Glutamatergic neuron (in vitro differentiated cells): ENCODE data around the gene MXRA8. TPM values are rescaled to one million over a fixed set of nuclear protein-coding genes. Genes with fewer than 3 reads are reported as not detected.
"Not testable (repeated sequence)": the region's sequence is repeated elsewhere in the genome, so short reads cannot be mapped to it uniquely, and the experiment has no call there.

Experiments
- DNase-seq: peaks from one replicate; pipeline ENCODE4 v3.0.0; 2022
- H3K27ac Mint-ChIP-seq: one replicate; pipeline ENCODE4 v1.8.0; 2020; ENCODE audit warnings: mild to moderate bottlenecking, mixed read lengths, inconsistent platforms; ENCODE audit not compliant: unreplicated experiment
- H3K27me3 Mint-ChIP-seq: one replicate; pipeline ENCODE4 v1.8.0; 2020; ENCODE audit warnings: mild to moderate bottlenecking, moderate library complexity, mixed read lengths, inconsistent platforms; ENCODE audit not compliant: unreplicated experiment
- H3K36me3 Mint-ChIP-seq: one replicate; pipeline ENCODE4 v1.8.0; 2020; ENCODE audit warnings: mild to moderate bottlenecking, mixed read lengths, inconsistent platforms; ENCODE audit not compliant: unreplicated experiment
- H3K4me1 Mint-ChIP-seq: one replicate; pipeline ENCODE4 v1.8.0; 2020; ENCODE audit warnings: mild to moderate bottlenecking, low read depth, mixed read lengths, inconsistent platforms; ENCODE audit not compliant: unreplicated experiment
- H3K4me3 Mint-ChIP-seq: one replicate; pipeline ENCODE4 v1.8.0; 2020; ENCODE audit warnings: mild to moderate bottlenecking, mixed read lengths, inconsistent platforms; ENCODE audit not compliant: unreplicated experiment
- H3K9me3 Mint-ChIP-seq: one replicate; pipeline ENCODE4 v1.8.0; 2020; ENCODE audit warnings: mild to moderate bottlenecking, moderate library complexity, mixed read lengths, inconsistent platforms; ENCODE audit not compliant: unreplicated experiment
- total RNA-seq: library from RNA; stranded (reverse); fragmentation: NEBNext Ultra II Directional; extraction: Animal tissue kit (Norgen Biotek cat#: 25700); gene quantifications from one replicate; pipeline ENCODE4 v1.2.1, GENCODE V29; 2021; ENCODE audit not compliant: unreplicated experiment
- TF ChIP-seq, protein P1 (sequence below): fragments of 200-600 bp; sonication (generic); IDR thresholded peaks from one replicate; pipeline ENCODE4 v1.5.0; 2021; ENCODE audit not compliant: partially characterized antibody, unreplicated experiment

MXRA8 gene
- total RNA-seq, 1 donor from 2014 or later: 7.7 TPM

DNA sequence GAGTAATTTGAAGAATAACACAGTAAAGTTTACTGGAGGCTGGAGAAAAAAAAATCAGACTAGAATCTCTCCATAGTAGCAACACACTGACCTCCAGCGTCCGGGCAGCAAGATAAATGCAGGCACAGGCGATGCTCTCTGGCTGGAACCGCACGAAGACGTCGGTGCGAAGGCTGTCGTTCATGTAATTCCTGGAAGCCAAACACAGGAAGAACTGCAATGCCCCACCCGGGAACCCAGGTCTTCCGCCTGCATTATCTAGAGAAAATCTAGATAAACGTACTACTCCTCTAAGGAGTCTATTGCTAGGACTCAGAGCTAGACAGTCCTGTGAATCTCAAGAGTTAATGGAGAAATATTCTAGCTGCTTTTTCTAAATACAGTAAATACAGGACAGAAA, 32.3 kb upstream of the MXRA8 start:
- no peak for DNase-seq
- peaks cover 6% of the 10 kb centered on the region for H3K9me3 Mint-ChIP-seq
- TF ChIP-seq, protein P1, sequence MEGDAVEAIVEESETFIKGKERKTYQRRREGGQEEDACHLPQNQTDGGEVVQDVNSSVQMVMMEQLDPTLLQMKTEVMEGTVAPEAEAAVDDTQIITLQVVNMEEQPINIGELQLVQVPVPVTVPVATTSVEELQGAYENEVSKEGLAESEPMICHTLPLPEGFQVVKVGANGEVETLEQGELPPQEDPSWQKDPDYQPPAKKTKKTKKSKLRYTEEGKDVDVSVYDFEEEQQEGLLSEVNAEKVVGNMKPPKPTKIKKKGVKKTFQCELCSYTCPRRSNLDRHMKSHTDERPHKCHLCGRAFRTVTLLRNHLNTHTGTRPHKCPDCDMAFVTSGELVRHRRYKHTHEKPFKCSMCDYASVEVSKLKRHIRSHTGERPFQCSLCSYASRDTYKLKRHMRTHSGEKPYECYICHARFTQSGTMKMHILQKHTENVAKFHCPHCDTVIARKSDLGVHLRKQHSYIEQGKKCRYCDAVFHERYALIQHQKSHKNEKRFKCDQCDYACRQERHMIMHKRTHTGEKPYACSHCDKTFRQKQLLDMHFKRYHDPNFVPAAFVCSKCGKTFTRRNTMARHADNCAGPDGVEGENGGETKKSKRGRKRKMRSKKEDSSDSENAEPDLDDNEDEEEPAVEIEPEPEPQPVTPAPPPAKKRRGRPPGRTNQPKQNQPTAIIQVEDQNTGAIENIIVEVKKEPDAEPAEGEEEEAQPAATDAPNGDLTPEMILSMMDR: no peak
- H3K4me1 Mint-ChIP-seq: peaks cover 9% of the 10 kb centered on the region
- H3K27ac Mint-ChIP-seq: no peak overlapping the region
- H3K36me3 Mint-ChIP-seq: no peaks in the 10 kb centered on the region
- H3K27me3 Mint-ChIP-seq: peaks cover 4% of the 10 kb centered on the region
- H3K4me3 Mint-ChIP-seq: no peak overlapping the region

DNA sequence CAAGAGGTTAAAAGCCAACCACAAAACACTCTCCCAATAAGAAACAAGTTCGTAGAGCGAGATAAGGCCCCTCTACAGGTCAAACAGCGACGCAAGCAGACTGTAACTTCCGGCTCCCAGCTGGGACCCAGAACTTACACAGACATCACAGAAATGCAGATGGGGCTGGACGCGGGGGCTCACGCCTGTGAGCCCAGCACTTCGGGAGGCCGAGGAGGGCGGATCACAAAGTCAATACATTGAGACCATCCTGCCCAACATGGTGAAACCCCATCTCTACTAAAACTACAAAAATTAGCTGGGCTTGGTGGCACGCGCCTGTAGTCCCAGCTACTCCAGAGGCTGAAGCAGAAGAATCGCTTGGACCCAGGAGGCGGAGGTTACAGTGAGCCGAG, 29.7 kb upstream of the MXRA8 start:
- Mint-ChIP-seq H3K4me1 (peaks cover 3% of the 10 kb centered on the region), H3K4me3 (no peak overlapping the region), H3K36me3 (no peaks in the 10 kb centered on the region), H3K9me3 (peaks cover 3% of the 10 kb centered on the region), H3K27ac (no peak overlapping the region), H3K27me3 (peaks cover 6% of the 10 kb centered on the region)
- TF ChIP-seq, protein P1: no peak
- no peak for DNase-seq

DNA sequence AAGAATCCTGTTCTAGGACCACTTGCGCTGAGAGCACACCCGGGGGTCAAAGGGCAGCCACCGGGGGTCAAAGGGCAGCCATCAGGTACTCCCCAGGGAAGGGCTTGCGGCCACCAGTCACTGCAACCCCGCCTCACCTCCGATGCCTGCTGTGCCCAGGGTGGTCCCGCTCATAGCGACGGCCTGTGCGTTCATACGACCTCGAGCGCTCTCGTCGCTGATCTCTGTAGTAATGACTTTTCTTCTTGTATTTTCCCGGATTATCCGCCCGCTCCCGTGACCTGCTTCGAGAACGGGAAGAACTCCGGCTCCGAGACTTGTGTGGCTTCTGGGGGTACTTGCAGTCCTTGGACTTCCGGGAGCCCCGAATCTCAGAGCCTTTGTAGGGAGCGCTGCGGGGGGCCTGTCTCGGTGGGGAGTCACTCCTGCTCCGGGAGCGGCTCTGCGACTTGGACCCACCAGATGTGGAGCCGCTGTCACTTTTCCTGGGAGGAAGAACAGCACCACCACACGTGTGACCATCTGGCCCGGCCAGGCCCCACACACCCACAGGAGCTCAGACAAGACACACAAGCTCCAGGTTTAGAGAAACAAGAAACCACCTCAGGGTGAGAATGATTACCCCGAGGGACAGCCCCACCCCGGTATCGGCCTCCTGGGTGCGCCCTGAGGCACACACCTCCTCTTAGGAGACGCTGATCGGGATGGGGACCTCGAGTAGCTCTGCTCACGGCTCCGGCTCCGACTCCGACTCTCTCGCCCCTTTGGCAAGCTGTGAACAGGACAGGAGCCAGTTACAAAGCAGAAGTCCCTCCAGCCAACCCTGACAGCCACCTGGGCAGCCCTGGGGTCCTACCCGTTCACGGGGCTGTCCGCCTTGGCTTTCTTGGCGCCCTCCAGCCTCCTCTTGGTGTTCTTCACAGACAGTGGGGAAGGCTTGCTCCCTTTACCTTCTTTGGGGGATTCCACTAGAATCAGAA, 29.0 kb upstream of the MXRA8 start:
- Mint-ChIP-seq H3K27ac (no peak overlapping the region), H3K27me3 (peaks cover 7% of the 10 kb centered on the region), H3K4me3 (no peak overlapping the region), H3K4me1 (peaks cover 3% of the 10 kb centered on the region), H3K9me3 (peaks cover 3% of the 10 kb centered on the region), H3K36me3 (no peaks in the 10 kb centered on the region)
- DNase-seq: no peak
- TF ChIP-seq, protein P1: no peak

DNA sequence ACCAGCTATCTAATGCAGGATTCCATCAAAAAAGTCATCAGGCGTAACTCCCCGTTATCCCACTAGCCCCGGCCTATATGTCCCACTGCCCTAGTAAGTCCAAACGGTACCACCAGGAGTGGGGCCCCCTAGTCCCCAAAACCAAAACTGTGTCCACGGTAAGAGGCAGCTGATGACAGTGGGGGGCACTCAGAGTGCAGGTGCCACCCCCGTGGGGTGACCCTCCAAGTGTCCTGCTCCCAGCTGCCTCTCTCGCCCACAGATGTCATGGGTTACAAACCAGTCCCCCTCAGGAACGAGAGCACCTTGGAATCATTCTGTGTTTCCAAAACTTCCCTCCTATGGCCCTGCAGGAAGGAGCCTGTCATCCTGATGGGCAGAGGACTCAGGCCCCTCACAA, 27.6 kb upstream of the MXRA8 start:
- Mint-ChIP-seq H3K27ac (no peak overlapping the region), H3K36me3 (no peaks in the 10 kb centered on the region), H3K4me1 (peaks cover 6% of the 10 kb centered on the region), H3K4me3 (no peak overlapping the region), H3K9me3 (peaks cover 3% of the 10 kb centered on the region), H3K27me3 (peaks cover 9% of the 10 kb centered on the region)
- DNase-seq: no peak
- TF ChIP-seq, protein P1: no peak

DNA sequence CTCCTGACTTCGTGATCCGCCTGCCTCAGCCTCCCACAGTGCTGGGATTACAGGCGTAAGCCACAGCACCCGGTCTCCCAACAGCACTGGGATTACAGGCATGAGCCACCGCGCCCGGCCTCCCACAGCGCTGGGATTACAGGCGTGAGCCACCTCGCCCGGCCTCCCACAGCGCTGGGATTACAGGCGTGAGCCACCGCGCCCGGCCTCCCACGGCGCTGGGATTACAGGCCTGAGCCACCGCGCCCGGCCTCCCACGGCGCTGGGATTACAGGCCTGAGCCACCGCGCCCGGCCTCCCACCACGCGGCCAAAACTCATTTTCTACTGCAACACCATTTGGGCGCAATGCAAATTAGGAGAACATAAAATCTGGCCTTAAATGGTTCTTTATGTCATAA, 27.0 kb upstream of the MXRA8 start:
- not testable (repeated sequence) for H3K9me3 Mint-ChIP-seq, DNase-seq, H3K4me3 Mint-ChIP-seq, H3K36me3 Mint-ChIP-seq, H3K27ac Mint-ChIP-seq, H3K27me3 Mint-ChIP-seq, H3K4me1 Mint-ChIP-seq
